ENCODE measurements around the gene SRPK1.
A peak's percentile ranks its signal among the peaks of the same experiment; 100 is the strongest.

The SRPK1 gene

DNA sequence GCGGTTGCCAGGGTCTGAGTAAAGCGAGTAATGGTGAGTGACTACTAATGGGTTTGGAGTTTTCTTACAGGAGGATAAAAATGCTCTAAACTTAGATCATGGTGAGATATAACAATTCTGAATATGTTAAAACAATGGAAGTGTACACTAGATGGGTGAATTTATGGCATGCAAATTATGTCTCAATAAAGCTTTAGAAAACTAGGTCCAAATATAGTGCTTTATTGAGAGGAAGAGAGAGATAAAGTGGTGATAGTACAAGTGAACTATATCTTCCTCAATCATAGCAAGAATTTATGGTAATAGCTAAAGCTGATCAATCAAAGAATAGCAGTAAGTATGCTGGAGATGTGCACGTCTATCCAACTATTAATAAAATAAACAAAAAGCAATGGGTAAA is 23.9 kb downstream of the SRPK1 start:
- no peak for DNase-seq

DNA sequence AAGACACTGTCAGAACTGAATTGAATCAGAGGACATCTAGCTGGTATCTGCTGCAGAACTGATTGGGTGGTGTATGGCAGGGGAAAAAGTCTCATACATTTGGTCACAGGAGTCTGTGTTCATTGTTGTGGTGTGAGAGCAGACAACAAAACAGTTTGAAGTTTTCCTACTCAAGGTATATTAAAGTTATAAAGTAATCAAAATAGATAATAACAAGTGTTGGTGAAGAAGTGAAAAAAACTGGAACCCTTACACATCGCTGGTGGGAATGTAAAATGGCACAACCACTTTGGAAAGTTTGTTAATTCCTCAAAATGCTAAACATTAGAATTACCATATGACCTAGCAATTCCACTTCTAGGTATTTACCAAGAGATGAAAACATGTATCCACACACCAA is 24.7 kb downstream of the SRPK1 start:
- DNase-seq = no peak

DNA sequence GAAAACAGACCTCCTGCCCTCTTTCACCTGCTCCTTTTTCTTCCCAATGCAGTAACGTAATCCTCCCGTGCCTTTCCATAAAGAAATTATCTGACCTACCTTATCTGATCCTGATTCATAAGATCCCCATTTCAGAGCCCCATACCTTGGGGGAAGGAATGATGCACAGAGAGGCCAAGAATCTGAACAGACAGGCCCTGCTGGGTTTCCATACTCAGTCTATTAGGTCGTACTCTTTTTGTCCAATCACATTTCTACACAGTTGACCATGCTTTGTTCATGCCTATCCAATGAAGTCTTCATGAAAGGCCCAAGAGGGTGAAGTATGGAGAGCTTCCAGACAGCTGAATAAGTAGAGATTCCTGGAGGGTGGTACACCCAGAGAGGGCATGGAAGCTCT is 25.3 kb downstream of the SRPK1 start:
- DNase-seq = no peak

DNA sequence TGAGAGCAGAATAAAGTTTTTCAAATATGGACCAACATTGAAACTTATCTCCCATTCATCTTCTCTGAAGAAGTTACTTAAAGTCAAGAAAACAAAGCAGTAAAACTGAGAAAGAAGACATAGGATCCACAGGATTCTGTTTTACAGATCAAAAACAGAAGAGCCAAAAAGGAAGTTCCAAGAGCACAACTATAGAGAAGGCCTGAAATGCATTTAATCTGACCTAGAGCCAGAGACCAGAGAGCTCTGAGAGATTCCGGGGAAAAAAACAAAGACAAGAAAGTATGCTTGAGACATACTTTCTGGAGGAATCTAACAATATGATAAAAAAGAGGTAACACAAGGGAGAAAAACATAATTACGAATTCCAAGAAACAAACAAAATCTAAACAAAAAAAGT is 26.1 kb downstream of the SRPK1 start:
- no peak for DNase-seq

DNA sequence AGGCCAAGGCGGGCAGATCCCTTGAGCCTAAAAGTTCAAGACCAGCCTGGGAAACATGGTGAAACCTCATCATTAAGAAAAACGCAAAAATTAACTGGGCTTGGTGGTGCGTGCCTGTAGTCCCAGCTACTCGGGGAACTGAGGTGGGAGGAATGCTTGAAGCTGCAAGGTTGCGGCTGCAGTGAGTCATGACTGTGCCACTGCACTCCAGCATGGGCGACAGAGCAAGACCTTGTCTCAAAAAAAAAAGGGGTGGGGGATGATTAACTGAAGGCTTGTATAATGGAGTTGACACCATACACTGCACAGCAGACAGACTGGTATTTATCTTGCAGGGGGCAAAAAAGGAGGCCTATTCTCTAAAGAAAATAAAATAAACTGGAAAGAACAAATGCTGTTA is 27.7 kb downstream of the SRPK1 start:
- DNase-seq = no peak

DNA sequence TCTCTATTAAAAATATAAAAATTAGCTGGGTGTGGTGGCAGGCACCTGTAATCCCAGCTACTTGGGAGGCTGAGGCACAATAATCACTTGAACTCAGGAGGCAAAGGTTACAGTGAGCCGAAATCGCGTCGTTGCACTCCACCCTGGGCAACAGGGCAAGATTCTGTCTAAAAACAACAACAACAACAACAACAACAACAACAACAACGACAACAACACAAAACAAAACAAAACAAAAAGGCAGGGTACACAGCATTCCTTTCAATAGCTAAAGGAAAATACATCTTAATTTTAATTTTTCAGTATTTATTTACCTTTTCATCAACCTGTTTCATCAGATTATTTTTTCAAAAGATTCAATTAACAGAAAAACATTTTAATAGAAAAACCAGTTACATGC is 28.4 kb downstream of the SRPK1 start:
- no peak for DNase-seq

DNA sequence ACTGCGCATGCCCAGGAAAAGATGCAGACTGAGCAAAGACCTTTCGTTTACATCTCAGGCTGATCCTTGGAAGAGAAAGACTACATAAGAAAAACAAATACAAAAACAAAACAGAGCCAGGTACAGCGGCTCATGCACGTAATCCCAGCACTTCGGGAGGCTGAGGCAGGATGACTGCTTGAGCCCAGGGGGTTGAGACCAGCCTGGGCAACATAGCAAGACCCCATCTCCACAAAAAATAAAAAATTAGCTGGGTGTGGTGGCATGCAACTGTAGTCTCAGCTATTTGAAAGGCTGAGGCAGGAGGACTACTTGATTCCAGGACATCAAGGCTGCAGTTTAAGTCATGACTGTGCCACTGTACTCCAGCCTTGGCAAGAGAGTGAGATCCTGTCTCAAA is 41.7 kb downstream of the SRPK1 start:
- no peak for DNase-seq

DNA sequence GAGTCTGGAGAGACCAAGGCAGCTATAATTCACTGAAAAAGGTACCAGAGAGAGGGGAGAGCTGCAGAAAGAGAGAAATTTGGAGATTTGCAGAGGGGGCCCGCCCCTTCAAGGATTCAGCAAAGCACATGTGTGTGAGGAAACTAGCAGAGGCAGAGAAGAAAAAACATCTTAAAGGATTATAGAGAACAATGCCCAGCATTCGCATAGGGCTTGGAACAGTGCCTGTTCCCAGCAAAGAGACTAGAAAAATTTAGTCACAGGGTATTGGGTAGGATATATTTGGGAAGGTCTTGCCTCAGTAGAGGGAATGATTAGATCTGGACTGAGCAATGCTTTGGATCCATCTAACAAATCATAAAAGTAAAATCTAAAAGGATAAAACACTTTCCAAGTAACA is 44.0 kb downstream of the SRPK1 start:
- DNase-seq = no peak

DNA sequence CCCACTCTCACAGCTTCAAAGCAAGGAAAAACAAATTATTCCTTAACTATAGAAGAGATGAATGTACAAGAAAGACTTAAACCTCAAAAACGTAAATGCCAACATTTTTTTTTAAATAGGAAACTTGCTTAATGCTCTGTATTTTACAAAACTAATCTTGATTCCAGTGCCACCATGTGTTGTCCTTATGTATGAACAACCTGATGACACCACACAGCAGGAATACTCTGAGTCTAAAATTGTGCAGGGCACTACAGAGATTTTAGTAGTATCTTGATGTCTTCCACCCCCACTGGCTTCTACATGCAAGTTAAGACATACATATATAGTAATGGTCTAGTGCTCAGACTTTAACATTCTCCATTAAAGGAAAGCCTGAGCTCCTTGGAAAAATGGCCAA is 46.2 kb downstream of the SRPK1 start:
- no peak for DNase-seq

DNA sequence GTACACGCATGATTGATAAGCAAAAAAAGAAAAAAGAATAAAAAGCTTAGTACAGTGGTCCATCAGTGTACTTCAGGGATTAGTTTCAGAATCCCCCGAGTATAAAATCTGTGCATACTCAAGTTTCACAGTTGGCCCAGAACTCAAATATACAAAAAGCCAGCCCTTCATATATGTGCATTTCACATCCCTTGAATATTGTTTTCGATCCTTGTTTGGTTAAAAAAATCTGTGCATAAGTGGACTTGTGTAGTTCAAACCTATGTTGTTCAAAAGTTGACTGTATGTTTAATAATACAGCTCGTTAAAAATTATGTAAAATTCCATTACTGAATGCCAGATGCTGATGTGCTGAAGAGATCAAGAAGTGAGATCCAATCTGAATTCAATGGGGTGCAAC is 61.5 kb downstream of the SRPK1 start:
- DNase-seq = no peak

DNA sequence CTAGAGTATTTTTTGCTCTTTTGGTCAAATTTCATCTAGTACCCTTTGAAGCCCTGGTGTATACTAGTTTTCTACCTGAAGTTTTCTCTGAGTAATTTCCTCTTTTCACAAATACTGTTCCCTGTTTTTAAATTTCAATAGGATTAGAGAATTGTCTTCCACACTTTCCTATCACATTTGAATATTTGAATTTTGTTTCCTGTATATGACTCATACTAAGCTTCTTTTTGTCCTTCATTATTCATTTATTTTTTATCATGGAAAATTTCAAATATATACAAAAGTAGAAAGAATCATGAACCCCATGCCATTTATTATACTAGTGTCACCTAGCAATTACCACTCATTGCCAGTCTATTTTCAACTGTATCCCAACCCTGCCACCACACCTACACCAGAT is 63.0 kb downstream of the SRPK1 start:
- DNase-seq = no peak

DNA sequence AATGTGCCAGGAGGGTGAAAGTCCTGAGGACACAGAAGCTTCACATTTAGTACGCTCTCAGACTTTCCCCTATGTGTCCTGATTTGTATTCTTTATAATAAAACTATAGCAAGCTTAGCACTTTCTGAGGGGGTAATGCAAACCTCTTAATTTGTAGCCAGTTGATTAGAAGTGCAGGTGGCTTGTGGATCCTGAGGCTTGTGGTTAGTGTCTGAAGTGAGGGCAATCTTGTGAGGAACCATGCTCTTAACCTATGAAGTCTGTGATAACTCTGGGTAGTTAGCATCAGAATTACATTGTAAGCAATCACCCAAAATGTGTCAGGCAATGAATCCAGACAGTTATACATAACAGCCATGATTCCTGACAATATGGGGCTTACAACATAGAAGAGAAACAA is 64.6 kb downstream of the SRPK1 start:
- no peak for DNase-seq

DNA sequence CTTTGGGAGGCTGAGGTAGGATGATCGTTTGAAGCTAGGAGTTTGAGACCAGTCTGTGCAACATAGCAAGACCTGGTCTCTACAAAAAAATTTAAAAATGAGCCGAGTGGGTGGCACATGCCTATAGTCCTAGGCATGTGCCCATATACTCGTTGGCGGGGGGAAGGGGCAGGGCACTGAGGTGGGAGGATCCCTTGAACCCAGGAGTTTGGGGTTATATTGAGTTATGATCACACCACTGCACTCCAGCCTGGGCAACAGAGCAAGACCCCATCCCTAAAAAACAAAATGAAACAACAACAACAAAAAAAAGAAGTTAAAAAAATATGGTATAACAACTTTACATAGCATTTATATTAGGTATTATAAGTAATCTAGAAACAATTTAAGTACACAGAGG is 67.9 kb downstream of the SRPK1 start:
- no peak for DNase-seq

DNA sequence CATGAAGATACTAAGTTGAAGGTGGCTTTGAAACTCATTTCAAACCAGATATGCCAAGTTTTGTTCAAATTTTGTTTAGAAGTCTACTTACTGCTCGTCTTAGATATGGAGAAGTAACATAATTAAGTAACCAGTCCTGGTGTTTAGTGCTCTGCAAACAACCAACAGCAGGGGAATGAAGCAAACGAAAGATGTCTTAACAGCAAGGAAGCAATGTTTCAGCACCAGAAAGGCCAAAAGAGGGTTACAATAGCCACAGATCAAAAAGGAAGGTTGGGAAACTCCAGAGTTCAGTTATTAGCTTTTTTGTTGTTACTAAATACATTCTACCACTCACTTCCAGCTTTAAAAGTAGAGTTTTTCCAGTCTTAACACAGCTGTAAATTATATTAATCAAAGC is 70.7 kb downstream of the SRPK1 start:
- no peak for DNase-seq

DNA sequence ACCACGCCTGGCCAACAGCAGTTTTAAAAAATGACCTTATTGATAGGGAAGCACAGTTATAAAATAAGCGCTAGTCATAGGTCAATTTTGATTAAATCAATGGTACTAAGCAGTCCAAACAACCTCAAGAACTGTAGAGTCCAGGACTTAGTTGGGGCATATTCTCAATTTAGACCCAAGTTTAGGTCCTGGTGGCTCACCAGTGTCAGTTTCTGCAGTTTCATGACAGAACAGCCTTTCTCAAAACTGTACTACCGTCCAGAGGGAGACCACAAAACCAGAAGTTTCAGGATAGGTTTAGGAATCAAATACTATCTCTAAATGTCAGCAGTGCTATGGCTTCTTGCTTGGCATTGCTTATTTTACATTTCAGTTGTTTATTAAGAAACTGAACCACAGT is 76.6 kb downstream of the SRPK1 start:
- no peak for DNase-seq

DNA sequence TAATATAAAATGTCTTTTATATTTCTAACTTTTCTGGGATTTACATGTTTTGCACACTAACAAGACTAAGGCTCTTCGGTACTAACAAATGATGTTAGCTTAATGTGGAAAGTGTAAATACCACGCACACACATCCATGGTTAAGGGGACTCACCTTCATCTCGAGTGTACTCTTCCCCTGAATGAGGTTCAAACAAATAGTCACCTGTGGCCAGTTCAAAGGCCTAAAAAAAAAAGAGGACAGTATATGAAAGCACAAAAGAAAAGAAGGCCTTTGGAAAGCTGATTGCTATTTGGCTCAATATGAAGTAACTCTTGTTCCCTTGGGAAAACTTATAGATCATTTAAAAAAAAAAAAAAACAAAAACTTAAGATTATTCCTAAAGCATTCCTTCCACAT is 78.5 kb downstream of the SRPK1 start:
- no peak for DNase-seq

DNA sequence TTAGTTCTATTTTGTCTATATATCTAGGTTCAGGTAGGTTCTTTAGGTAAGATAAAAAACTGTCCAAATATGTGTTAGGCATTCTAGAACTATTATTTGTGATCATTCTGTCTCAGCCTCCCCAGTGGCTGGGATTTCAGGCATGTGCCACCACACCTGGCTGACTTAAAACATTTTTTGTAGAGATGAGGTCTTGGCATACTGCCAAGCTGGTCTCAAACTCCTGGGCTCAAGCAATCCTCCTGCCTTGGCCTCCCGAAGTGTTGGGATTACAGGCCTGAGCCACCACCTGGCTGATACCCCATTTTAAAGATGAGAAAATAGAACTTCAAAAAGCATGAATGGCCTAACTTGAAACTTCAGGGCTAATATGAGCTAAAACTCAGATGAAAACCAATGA is 81.9 kb downstream of the SRPK1 start:
- no peak for DNase-seq

DNA sequence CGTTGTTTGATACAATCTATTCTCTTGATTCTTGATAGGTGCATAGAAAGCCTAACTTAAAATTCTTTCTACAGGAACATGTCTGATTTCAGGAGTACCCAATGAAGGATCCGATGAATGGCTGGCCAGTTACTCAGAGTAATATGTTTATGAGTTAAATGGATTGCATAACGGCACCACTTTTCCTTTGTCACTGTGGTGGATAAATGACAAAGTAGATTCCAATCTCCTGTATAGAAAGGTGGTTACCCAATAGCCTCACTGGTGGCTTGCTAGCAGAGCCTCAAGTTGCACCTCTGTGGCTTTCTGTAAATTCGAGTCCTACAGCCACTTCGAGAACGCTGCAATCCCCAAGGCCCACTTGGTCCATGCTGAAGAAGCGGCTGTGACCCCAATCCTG is 87.4 kb downstream of the SRPK1 start:
- DNase-seq = no peak

DNA sequence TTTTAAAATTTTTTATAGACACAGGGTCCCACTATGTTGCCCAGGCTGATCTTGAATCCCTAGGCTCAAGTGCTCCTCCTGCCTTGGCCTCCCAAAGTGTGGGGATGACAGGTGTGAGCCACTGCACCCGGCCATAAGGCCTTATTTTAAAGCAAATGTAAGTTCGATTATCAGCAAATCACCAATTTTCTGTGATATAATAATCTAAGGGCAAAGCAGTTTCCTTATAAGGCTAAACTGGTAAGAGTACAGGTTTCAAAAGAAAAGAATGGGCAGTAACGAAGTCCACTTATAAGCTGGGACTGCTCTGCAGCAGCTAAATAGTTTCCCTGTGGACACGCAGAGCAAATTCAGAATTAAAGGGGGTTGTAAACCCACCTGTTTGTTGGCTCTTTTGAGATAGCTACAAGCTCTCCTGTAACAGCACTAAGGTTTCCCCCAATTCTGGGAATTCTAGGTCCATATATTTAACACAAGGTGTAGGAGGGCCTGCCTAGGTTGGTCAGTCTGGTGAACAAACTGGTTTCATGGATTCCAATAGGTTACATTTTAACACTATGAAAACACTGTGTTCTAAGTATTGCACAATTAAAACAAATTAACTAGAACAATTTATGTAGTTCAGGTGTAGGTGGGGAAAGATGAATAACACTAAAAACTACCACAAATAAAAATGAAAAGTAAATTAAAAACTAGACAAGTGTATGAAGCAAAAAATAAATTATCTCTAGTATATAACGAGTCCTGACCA is 89.5 kb downstream of the SRPK1 start:
- DNase-seq = no peak

DNA sequence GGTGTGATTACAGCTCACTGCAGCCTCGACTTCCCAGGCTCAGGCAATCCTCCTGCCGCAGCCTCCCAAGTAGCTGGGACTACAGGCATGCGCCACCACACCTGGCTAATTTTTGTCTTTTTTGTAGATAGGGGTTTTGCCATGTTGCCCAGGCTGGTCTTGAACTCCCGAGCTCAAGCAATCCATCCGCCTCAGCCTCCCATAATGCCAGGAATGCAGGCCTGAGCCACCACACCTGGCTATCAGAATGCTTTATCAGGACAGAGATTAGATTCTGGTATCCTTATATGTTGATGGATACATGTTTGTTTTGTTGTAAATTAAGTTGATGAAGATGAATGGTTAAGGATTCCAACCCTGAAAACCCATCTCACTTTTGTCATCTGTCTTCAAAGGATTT is 91.6 kb downstream of the SRPK1 start:
- DNase-seq = no peak

DNA sequence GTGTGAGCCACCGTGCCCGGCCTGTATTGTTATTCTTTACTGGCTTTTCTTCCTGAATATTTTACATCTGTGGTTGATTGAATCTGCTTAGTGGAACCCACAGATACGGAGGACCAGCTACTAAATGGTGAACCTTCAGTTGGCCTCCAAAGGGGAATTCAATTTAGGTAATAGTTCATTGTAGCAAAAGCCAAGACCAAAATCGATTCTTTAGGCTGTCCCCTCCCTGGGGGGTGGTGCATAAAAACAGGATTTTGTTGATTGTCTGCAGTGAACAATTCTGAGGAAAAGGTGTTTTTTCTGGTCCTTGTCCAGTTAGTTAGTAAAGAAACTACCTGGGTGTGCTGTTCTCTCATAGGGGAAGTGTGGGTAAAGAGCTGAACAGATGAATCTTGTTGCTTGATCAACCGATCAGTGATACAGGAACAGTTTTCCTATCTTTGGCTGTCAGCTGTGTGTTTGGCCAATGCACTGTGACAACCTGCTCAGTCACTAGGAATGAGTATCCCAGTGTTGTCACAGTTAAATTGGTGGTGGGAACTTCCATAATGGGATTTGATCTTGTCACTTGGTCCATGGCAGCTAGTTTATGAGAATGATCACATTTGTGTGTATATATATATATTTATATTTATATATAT is 96.2 kb downstream of the SRPK1 start:
- no peak for DNase-seq

DNA sequence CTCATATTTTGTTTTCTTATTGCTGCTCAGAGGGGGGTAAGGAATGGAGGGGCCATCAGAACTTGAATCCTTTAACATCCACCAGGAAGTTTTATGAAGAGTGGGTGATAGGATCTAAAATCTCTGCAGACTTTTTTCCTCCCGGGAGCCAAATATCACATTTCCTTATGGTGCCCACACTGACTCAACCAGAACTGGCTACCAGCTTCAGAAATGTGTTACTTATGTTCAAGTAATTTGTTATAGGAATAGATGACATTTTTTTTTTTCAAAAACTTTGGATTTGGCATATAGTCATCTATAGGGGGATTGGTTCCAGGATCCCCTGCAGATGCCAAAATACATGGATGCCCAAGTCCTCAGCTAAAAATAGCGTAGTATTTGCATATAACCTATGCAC is 97.3 kb downstream of the SRPK1 start:
- no peak for DNase-seq

DNA sequence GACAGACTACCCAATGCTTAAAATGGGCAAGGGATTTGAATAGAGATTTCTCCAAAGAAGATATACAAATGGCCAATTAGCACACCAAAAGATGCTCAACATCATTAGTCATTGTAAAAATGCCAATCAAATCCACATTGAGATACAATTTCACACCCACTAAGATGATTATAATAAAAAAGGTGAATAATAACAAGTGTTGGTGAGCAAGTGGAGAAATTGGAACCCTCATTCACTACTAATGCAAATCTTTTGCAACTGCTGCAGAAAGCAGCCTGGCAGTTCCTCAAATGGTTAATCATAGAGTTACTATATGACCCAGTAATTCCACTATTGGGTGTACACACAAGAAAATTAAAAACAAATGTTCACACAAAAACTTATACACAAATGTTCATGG is 103.4 kb downstream of the SRPK1 start:
- DNase-seq = no peak

DNA sequence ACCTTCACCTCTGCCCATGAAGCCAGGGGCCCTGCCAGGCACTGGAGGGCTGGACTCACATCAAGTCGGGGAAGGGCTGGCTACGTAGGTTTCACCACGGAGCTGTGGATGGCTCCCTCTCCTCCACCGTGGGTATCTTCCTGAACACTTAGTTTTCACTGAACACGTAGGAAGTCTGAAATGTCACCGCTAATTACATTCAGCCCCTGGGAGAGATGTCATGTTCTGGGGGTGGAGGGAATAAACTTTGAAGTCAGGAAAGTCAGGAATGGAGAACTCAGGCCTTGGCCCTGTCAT is 109.3 kb downstream of the SRPK1 start:
- no peak for DNase-seq

DNA sequence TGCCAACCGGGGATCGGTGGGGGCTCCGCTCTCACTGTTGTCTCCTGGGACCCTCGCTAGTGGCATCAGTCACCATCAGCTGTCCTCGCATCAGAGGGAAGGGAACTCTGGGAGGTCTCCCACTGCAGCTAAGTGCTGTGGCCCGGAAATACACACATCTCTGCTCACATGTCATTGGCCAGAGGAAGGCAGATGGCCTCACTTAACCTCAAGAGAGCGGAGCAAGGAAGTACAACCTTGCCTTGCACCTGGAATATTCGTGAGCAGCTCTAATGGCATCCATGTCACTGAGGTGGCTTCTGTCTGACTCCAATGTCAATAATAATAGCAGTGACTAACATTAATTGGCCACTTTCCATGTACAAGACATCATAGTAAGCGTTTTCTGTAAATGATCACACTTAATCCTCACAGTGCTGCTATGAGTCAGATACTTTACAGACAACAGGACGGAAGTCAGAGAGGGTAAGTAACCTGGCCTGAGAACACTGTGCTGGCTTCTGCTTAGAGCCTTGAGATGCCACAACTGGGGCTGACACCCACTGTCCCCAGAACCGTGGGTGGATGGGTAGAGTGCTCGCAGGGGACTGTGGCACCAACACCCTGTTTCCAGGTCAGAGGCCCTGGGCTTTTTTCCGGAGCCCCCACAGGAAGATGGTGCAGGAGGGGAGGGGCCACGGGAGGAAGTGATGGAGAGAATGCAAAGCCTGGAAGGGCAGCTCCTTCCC is 109.8 kb downstream of the SRPK1 start:
- DNase-seq = peak; percentile 66
